HepG2 (cell line): ENCODE data around the gene RILPL1.

Experiments
- CAMTA2 ChIP-seq: sonication (generic); formaldehyde crosslinking; IDR thresholded peaks from 2 replicates; pipeline ENCODE4 v1.4.0; 2020; ENCODE audit warnings: mild to moderate bottlenecking, missing genetic modification reagents, borderline replicate concordance
- POLR2A ChIP-seq, 2 experiments: IDR thresholded peaks; 2 replicates each; pipeline ENCODE4 v1.6.1; 2011; ENCODE audit warnings: low read depth in 2 of 2, low read length in 2 of 2, mild to moderate bottlenecking in 1 of 2, moderate library complexity in 1 of 2; ENCODE audit not compliant: insufficient read depth in 1 of 2
- TCF12 ChIP-seq, 2 experiments: fragments of 450-650 bp in 1 of 2; sonication (generic) in 1 of 2; formaldehyde crosslinking in 1 of 2; IDR thresholded peaks; 2 replicates each; pipeline versions ENCODE4 v1.6.1 to v1.8.0; 2017 to 2022; ENCODE audit warnings: antibody characterized with exemption in 1 of 2, mild to moderate bottlenecking in 1 of 2, missing genetic modification reagents in 1 of 2, moderate library complexity in 1 of 2
- ZBTB33 ChIP-seq: sonication (generic); formaldehyde crosslinking; IDR thresholded peaks from 2 replicates; pipeline ENCODE4 v1.4.0; 2020; ENCODE audit warnings: missing genetic modification reagents
- ZBTB7A ChIP-seq: sonication (generic); formaldehyde crosslinking; IDR thresholded peaks from 2 replicates; pipeline ENCODE4 v1.8.0; 2022; ENCODE audit warnings: mild to moderate bottlenecking, missing genetic modification reagents
- ZNF564 ChIP-seq: sonication (generic); formaldehyde crosslinking; IDR thresholded peaks from 2 replicates; pipeline ENCODE4 v1.8.1; 2023; ENCODE audit warnings: mild to moderate bottlenecking, missing genetic modification reagents
- ZNF660 ChIP-seq: sonication (generic); formaldehyde crosslinking; IDR thresholded peaks from 2 replicates; pipeline ENCODE4 v1.5.1; 2020; ENCODE audit warnings: mild to moderate bottlenecking, low read depth, missing genetic modification reagents, borderline replicate concordance
- TF ChIP-seq, protein P1 (sequence below): sonication (generic); formaldehyde crosslinking; IDR thresholded peaks from 2 replicates; pipeline ENCODE4 v1.5.0; 2020; ENCODE audit warnings: mild to moderate bottlenecking, missing genetic modification reagents, moderate library complexity
- TF ChIP-seq, protein P2 (sequence below): sonication (generic); formaldehyde crosslinking; IDR thresholded peaks from 2 replicates; pipeline ENCODE4 v1.4.0; 2020; ENCODE audit warnings: missing genetic modification reagents, borderline replicate concordance
- TF ChIP-seq, protein P3 (sequence below): sonication (generic); formaldehyde crosslinking; conservative IDR thresholded peaks from 2 replicates; pipeline ENCODE4 v1.8.0; 2022; ENCODE audit warnings: mild to moderate bottlenecking, moderate library complexity, missing genetic modification reagents
- TF ChIP-seq, protein P4 (sequence below): sonication (generic); formaldehyde crosslinking; IDR thresholded peaks from 2 replicates; pipeline ENCODE4 v1.4.0; 2020; ENCODE audit warnings: missing genetic modification reagents, borderline replicate concordance

- TF ChIP-seq ZBTB33 = peak; percentile 32; the same call in 1 of the 2 replicates
- no peak for TF ChIP-seq POLR2A (IDR thresholded peaks at IDR 0.05; ENCODE audit: insufficient read depth in 1 of 2, low read depth in 2 of 2, low read length in 2 of 2)
- TF ChIP-seq, protein P1, sequence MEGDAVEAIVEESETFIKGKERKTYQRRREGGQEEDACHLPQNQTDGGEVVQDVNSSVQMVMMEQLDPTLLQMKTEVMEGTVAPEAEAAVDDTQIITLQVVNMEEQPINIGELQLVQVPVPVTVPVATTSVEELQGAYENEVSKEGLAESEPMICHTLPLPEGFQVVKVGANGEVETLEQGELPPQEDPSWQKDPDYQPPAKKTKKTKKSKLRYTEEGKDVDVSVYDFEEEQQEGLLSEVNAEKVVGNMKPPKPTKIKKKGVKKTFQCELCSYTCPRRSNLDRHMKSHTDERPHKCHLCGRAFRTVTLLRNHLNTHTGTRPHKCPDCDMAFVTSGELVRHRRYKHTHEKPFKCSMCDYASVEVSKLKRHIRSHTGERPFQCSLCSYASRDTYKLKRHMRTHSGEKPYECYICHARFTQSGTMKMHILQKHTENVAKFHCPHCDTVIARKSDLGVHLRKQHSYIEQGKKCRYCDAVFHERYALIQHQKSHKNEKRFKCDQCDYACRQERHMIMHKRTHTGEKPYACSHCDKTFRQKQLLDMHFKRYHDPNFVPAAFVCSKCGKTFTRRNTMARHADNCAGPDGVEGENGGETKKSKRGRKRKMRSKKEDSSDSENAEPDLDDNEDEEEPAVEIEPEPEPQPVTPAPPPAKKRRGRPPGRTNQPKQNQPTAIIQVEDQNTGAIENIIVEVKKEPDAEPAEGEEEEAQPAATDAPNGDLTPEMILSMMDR (CRISPR knock-in tag) = peak; percentile 77
- TF ChIP-seq, protein P2, sequence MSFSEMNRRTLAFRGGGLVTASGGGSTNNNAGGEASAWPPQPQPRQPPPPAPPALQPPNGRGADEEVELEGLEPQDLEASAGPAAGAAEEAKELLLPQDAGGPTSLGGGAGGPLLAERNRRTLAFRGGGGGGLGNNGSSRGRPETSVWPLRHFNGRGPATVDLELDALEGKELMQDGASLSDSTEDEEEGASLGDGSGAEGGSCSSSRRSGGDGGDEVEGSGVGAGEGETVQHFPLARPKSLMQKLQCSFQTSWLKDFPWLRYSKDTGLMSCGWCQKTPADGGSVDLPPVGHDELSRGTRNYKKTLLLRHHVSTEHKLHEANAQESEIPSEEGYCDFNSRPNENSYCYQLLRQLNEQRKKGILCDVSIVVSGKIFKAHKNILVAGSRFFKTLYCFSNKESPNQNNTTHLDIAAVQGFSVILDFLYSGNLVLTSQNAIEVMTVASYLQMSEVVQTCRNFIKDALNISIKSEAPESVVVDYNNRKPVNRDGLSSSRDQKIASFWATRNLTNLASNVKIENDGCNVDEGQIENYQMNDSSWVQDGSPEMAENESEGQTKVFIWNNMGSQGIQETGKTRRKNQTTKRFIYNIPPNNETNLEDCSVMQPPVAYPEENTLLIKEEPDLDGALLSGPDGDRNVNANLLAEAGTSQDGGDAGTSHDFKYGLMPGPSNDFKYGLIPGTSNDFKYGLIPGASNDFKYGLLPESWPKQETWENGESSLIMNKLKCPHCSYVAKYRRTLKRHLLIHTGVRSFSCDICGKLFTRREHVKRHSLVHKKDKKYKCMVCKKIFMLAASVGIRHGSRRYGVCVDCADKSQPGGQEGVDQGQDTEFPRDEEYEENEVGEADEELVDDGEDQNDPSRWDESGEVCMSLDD = no peak
- no peak for TF ChIP-seq ZNF564 (CRISPR knock-in tag)
- TF ChIP-seq CAMTA2 (CRISPR knock-in tag) = no peak
- TF ChIP-seq, protein P3, sequence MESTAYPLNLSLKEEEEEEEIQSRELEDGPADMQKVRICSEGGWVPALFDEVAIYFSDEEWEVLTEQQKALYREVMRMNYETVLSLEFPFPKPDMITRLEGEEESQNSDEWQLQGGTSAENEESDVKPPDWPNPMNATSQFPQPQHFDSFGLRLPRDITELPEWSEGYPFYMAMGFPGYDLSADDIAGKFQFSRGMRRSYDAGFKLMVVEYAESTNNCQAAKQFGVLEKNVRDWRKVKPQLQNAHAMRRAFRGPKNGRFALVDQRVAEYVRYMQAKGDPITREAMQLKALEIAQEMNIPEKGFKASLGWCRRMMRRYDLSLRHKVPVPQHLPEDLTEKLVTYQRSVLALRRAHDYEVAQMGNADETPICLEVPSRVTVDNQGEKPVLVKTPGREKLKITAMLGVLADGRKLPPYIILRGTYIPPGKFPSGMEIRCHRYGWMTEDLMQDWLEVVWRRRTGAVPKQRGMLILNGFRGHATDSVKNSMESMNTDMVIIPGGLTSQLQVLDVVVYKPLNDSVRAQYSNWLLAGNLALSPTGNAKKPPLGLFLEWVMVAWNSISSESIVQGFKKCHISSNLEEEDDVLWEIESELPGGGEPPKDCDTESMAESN = no peak
- no peak; the same call in 1 of the 2 replicates for TF ChIP-seq ZBTB7A (CRISPR knock-in tag)
- TF ChIP-seq, protein P4, sequence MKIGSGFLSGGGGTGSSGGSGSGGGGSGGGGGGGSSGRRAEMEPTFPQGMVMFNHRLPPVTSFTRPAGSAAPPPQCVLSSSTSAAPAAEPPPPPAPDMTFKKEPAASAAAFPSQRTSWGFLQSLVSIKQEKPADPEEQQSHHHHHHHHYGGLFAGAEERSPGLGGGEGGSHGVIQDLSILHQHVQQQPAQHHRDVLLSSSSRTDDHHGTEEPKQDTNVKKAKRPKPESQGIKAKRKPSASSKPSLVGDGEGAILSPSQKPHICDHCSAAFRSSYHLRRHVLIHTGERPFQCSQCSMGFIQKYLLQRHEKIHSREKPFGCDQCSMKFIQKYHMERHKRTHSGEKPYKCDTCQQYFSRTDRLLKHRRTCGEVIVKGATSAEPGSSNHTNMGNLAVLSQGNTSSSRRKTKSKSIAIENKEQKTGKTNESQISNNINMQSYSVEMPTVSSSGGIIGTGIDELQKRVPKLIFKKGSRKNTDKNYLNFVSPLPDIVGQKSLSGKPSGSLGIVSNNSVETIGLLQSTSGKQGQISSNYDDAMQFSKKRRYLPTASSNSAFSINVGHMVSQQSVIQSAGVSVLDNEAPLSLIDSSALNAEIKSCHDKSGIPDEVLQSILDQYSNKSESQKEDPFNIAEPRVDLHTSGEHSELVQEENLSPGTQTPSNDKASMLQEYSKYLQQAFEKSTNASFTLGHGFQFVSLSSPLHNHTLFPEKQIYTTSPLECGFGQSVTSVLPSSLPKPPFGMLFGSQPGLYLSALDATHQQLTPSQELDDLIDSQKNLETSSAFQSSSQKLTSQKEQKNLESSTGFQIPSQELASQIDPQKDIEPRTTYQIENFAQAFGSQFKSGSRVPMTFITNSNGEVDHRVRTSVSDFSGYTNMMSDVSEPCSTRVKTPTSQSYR (CRISPR knock-in tag) = no peak
- TF ChIP-seq TCF12 (IDR thresholded peaks at IDR 0.05) = no peak
- no peak for TF ChIP-seq TCF12 (CRISPR knock-in tag; IDR thresholded peaks at IDR 0.05)
- TF ChIP-seq ZNF660 (CRISPR knock-in tag) = no peak
These were observed 35.2 kb downstream of the RILPL1 start for GRCh38 chr12:123498126-123498825.
